NCI-H1436 treated with DMSO at 0.1 percent for 48 hours (cell line): ENCODE results near the gene NBPF20.
"Not testable (repeated sequence)": the region's sequence is repeated elsewhere in the genome, so short reads cannot be mapped to it uniquely, and the experiment has no call there.

Experiments
- DNase-seq: peaks from one replicate; lab custom pipeline; 2025; lab: John Stamatoyannopoulos, UW

NBPF20 gene, protein sequence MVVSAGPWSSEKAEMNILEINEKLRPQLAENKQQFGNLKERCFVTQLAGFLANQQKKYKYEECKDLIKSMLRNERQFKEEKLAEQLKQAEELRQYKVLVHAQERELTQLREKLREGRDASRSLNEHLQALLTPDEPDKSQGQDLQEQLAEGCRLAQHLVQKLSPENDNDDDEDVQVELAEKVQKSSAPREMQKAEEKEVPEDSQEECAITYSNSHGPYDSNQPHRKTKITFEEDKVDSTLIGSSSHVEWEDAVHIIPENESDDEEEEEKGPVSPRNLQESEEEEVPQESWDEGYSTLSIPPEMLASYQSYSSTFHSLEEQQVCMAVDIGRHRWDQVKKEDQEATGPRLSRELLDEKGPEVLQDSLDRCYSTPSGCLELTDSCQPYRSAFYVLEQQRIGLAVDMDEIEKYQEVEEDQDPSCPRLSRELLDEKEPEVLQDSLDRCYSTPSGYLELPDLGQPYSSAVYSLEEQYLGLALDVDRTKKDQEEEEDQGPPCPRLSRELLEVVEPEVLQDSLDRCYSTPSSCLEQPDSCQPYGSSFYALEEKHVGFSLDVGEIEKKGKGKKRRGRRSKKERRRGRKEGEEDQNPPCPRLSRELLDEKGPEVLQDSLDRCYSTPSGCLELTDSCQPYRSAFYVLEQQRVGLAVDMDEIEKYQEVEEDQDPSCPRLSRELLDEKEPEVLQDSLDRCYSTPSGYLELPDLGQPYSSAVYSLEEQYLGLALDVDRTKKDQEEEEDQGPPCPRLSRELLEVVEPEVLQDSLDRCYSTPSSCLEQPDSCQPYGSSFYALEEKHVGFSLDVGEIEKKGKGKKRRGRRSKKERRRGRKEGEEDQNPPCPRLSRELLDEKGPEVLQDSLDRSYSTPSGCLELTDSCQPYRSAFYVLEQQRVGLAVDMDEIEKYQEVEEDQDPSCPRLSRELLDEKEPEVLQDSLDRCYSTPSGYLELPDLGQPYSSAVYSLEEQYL (N-terminal part only)

DNA sequence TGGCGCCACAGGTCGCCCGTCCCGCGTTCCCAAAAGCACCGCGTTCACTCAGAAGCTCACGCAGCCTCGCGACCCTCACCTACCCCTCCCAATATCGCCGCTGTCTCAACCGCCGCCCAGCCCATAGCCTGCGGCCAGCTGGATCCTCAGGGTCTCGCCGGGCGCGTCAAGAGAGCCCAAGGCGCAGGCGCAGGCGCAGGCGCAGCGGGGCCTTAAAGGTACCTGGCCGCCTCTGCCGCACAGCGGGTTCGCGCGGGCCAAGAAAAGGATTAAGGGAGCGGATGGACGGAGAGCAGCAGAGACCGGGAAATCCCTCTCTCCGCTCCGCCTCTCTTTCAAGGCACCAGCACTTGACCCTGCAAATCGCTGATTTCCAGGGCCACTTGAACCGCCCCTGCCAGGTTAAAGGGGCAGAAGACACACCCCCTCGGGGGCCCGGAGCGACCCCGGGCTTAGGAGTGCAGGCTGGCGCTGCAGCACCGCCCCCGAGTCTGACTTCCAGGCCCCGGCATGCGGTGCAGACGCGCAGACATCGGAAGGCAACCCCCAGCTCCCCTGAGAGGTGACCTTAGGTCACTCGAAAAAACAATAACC is at the start of gene NBPF20:
Gene NBPF20 (minus strand): TSS at position 168 of the 594 bp plus-strand sequence. CDS start 20,331 bp downstream, outside the sequence.
- DNase-seq, result no peak

DNA sequence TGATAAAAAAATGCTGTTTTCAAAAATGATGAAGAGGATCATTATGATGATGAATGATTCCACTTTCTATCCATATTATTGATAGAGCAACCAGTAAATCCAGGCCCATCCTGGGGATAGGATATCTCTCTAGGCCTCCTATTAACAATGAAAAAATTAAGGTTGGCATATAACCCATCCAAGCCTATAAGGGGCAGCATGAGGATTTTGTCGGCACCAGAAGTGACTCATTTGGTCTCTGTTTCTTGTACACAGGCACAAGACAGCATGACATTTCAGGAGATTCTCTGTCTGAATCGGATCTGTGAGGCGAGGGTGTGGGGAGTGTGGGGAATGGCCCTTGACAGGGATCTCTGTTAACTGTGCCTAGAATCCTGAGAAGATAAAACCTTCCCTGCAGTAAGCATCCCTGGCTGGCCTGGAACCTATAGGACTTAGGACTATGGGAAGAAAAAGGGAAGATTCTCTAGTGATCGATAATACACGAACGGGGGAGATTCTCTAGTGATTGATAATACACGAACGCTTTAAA is 49.5 kb upstream of the NBPF20 start:
- not testable (repeated sequence) for DNase-seq

DNA sequence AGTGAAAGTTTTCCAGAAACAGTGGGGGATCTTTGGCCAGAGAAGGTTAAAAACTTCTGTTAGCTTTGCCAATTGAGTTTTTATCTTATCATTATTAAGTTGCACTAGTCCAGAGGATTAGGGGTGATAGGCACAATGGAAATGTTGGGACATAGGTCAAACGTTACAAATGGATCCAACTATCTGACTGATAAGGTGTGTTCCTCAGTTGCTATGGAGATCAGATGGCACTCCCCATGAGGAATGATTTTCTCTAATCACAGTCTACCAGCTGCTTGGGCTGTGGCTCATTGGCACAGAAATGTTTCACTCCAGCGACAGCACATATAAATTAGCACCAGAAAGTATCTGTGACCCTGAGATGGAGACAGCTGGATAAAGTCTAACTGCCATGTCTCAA is 47.3 kb upstream of the NBPF20 start:
- not testable (repeated sequence) for DNase-seq

DNA sequence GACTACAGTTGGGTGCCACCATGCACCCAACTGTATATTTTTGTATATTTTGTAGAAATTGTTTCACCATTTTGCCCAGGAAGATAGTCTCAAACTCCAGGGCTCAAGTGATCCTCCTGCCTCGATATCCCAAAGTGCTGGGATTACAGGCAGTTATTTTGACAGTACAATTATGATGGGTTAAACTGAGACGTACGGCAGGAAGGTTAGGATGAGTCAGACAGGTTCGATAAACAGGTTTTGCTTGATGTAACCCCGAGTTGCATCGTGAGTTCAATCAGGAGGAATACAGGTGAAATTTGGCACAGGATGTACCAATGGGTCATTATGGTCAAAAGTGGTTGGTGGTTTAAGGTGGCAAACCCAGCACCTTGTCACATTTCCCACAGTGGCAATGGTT is 46.0 kb upstream of the NBPF20 start:
- DNase-seq, result not testable (repeated sequence)

DNA sequence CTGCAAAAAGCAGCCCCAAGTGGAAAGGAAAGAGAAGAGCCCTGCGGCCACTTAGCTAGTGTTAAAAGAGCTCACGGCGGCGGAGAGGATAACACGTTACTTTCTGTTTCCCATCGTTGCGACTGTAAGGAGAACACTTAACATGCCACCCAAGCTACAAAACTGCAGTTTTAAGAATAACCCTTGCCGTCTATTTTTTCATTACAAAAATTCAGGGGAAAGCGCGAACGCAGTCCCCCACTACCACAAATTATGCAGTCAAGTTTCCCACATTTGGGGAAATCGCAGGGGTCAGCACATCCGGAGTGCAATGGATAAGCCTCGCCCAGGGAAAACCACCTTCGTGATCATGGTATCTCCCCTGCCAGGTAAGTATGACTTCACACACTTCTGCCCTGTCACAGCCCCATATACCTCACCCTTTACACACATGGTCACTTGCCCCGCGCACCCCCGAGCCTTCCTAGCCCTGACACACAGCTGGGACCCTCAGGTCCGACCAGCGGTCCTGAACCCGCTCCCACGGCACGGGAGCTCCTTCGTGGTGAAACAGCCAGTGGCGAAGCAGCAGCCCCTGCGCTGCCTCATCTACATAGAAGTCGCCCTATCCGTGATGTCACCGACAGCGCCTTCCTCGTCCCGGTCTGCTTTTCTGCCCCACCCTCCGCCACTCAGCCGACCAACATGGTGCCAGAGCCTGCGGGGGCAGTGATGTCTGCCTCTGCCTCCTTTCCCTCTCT is 40.2 kb upstream of the NBPF20 start:
- DNase-seq, result not testable (repeated sequence)

DNA sequence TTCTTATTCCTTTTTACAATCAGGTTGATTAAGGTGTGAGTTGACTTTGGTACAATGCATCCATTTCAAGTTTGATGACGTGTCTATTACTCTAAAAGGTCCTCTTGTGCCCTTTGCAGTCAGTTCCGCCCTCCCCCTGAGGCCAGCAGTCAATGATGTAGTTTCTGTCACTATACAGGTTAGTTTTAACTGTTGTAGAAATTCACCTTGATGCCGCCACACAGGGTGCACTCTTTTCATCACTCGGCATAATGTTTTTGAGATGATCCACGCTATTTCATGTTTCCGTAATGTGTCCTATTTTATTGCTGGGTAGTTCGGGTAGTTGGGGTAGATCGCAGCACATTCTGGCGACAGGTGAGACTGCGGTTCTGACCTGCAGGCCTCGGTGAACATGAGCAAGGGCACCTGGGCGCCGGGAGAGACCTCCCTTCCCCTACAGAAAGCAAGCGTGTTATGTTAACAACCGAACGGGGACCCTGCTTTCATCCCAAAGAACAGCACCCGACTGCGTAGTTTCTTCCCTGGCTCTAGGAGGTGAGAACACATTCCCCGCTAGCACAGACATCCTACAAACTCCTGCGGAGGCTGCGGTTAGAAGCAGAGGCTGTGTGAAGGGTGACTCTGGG is 39.4 kb upstream of the NBPF20 start:
- DNase-seq, result not testable (repeated sequence)

DNA sequence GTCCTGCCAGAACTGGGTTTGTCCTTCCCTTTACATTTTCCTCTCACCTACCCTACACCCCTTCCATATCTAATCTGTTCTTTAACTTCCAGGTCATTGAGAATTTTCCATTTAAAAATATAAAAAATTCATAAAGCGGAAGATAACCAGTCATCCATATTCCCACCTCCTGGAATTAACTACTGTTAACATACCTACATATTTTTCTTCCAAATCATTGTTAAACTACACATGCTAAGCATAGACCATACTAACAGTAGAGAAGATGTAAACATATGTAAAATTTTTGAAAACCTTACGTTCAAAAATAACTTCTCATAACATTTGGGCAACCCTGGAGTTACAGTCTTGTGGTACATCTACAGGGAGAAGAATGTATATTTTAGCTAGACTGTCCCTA is 38.6 kb upstream of the NBPF20 start:
- not testable (repeated sequence) for DNase-seq

DNA sequence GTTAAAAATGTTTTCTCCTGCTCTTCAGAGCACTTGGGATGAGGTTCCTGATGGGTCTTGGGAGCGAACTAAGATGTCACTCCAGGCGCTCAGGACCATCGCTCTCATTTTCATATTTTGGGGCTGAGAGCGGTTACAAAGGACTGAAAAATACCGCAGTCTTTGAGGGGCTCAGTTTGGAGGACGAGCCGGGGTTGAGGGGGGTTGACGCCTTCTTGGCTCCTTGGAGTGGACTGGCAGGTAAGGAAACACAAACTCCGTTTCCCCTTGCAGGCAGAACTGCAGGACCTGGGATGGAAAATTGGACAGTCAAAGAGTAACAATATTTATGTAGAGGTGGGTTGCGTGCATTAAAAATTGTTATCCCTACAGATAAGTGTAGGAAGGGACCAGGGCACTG is 35.3 kb upstream of the NBPF20 start:
- not testable (repeated sequence) for DNase-seq

DNA sequence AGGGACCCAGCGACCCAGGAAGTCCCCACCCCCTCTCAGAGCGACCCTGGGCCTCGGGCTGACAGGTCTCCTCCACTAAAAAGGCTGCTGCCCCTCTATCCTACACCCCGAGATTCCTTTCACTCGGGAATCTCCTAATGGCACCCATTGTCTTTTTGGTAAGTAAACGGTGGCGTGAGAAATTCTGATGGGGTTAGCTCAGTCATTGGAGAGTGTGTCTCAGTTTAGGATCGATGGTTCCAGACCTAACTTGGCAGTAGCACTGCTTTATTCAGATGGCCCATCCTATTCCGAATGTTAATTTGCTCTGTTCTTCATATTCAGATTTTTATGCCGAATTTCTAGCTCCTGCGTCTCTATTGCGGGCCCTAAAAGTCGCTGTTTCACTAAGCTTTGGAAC is 34.6 kb upstream of the NBPF20 start:
- not testable (repeated sequence) for DNase-seq

DNA sequence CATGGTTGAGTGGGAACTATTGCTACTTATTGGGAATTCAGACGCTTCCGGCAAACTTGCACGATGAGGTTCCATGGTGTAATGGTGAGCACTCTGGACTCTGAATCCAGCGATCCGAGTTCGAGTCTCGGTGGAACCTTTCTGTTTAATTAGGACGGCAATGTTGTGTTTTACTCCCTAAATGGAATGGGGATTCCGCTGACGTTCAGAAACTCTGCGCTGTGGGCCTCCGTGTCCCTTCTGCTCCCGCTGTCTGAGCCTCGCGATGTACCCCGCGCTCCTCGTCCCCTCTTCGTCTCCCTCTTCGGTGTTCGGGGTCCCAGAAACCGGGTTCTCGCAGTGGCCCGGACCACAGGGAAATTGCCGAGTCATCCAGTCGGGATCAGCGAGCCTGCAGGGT is 34.2 kb upstream of the NBPF20 start:
- DNase-seq, result not testable (repeated sequence)

DNA sequence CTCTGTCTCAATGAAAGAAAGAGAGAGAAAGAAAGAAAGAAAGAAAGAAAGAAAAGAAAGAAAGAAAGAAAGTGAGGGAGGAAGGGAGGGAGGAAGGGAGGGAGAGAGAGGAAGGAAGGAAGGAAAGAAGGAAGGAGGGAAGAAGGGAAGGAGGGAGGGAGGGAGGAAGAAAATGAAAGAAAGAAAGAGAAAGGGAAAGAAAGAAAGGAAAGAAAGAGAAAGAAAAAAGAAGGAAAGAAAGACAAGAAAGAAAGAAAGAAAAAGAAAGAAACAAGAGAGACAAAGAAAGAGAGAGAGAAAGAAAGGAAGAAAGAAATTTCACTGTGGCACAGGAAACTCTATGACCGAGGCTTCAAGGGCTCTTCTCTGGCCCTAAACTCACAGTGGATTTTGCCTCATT is 33.7 kb upstream of the NBPF20 start:
- DNase-seq, result not testable (repeated sequence)

DNA sequence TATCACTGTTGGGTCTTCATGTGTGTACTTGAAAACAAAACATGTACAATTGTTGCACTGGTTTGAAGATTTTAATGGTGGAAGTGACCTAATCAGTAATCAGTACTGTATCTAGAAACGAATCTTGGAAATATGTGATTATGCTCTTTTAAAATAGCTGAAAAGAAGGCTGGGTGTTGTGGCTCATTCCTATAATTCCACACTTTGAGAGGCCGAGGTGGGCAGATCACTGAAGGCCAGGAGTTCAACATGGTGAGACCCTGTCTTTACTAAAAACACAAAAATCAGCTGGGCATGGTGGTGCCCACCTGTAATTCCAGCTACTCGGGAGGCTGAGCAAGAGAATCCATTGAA is 29.4 kb upstream of the NBPF20 start:
- not testable (repeated sequence) for DNase-seq

DNA sequence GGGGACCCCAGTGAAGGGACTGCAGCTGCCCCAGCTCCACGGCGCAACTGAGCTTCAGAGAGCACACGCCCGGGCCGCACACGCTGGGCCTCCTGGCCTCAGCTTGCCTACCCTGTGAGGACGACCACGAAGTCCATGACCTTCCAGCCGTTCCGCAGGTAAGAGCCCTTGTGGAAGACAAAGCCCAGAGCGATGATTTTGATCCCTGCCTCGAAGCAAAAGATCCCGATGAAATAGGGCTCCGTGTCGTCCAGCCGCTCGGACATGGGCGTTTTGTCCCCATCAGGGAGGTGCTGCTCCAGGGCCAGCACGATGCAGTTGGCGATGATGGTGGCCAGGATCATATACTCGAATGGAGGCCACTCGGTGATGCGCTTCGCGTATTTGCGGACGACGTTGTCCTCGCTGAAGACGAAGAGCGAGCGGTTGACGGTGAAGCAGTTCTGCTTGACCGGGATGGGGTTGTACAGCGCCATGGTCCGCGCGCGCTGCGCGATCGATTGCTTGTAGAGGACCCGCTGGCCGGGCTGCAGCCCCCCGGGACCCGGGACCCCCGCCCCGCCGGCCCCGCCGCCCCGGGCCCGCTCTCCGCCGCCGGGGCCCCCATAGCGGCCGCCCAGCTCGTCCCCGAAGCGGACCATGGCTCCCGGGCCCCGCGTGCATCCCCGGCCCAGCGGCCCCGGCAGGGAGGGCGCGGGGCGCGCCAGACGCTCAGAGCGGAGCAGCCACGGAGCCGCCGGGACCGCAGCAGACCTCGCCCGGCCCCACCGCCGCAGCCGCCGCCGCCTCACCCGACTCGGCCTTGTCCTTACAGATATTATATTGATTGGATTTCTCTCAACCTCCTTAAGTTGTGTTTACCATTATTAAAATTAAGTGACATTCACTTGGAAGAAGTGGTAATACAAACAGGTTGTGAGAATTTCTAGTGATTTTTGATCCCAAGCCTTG is 28.7 kb upstream of the NBPF20 start:
- DNase-seq, result not testable (repeated sequence)

DNA sequence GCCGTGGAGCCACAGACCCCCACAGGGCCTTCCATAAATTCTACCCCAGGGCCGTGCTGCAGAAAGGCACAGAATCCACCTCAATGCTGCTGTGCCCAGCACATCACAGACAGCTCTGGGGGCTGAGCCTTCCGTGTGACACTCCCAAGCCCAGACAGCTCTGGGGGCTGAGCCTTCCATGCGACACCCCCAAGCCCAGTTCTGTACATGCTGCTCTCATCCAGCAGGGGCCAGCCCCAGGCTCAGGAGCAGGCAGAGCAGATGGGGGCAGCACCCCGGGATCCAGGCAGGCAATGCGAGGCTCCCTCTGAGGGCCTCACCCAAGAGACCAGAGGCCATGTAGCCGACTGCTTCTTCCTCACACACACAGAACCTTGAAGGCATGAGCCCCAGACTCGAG is 27.1 kb upstream of the NBPF20 start:
- DNase-seq, result not testable (repeated sequence)

DNA sequence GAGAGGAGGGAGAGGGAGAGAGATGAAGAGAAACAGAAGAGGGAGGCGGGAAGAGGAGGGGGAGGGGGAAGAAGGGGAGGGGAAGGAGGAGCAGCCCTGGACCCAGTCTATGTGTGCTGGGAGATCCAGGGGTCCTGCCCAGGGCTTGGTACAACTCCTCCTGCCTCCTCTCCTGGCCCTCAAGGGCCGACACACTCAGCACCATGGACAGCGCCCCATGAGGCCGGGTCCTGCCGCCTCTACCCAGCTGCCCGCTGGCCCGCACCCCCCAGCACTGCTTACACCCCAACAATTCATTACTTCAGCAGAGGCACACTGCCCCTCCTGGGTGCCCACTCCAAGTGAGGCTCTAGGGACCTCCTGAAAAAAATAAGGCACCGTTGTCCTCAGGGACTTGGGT is 26.5 kb upstream of the NBPF20 start:
- not testable (repeated sequence) for DNase-seq

DNA sequence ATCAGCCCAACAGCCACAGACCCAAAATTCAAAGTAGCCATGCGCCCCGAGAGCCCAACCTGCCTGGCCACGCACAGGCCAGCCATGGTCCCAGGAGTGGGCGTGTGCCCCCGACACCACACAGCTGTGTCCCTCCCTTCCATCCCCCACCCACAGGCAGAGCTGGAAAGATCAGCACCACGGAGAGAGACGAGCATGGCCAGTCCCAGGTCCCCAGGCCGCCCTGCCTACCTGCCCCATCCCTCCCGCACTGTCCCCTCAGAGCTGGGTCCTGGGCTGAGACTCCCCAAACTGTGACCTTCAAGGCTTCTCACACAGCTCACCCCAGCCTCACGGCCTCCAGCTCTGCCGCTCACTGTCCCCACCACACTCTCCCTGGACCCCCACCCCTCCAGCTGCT is 19.8 kb upstream of the NBPF20 start:
- not testable (repeated sequence) for DNase-seq

DNA sequence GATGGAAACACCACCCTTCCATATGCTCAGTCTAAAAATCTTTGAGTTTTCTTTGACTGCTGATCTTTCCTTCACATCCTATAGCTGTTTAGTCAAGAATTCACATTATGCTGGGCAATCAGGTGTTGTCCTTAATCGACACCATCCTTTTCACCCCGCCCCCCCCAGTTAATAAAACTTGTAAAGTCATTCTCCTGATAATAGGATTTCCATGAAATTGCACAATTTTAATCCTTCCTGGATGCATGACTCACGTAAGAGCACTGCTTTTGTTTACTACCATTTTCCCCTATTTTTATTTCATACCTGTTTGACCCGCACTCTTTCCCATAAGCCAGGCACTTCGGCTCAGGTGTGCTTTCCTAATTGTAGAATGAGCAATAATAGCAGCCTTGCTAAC is 16.9 kb upstream of the NBPF20 start:
- not testable (repeated sequence) for DNase-seq

DNA sequence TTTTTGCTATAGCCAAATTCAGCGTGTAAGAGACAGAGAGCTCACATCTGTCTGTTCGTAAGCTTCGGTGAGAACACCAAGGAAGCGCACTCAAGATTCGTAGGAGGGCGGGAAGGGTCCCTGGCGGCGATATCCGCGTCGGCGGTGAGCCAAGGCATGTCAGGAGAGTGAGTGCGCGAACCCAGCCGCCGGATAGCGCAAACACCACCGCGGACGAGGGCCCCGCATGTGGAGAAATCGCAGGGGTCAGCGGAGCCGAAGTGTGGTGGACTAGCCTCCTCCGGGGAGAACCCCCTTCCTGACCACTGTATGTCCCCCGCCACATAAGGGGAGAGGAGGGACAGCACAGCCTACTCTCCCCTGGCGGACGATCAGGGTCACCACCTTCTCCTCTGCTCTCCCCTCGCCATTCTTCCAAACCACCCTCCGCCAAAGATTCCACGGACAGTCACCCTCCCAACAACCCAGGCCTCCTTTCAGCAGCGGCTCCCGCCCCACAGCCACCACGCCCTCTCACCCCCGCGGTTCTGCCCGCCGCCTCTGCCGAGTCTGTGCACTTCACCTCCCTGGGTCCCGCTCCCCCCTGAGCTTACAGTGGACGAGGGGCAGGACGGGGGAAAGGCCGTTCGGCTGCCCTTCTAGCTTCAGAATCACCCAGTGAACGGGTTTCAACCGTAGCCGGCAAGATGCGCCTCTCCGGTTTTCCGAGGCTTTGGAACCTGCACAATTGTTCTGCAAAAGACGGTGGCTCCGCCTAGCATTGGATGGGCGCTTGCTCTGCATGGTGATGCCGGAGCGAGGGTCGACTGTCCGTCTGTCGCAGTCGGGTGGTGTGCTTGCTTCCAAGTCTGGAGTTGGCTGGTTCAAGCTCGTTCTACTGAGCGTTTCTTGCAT is 6.2 kb upstream of the NBPF20 start:
- DNase-seq, result not testable (repeated sequence)

DNA sequence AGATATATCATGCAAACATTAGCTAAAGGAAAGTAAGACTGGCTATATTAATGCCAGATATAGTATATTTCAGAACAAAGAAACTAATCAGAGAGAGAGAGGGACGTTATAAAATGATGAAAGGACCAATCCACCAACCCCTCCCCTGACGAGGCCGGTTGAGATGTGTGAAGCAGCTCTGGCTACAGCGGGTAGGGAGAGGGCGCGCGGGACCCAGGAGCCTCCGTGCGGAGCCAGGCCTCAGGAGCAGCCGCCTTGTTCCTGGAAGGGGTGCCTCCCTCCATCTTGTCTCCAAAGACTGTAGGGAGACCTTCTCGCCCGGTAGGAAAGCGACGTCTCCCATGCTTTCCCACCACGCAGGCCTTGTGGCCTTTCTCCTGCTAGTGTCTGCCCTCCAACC is 5.4 kb upstream of the NBPF20 start:
- DNase-seq, result not testable (repeated sequence)
